H9 (cell line): Measurements from ENCODE around the gene FHIT. TPM values are rescaled to one million over a fixed set of nuclear protein-coding genes. Genes with fewer than 3 reads are reported as not detected.

Source experiments
- DNase-seq: peaks from one replicate; pipeline ENCODE4 v3.0.0-alpha.2; 2017
- H2AFZ ChIP-seq: one replicate; pipeline ENCODE4 v1.6.1; 2013; ENCODE audit warnings: mild to moderate bottlenecking, low read length, control low read depth, moderate library complexity
- H2AK5ac ChIP-seq: 2 replicates; pipeline ENCODE4 v1.6.1; 2013; ENCODE audit warnings: low read length, control low read depth, mixed read lengths; ENCODE audit not compliant: insufficient read length
- H2BK120ac ChIP-seq: one replicate; pipeline ENCODE4 v1.6.1; 2013; ENCODE audit warnings: low read depth, mild to moderate bottlenecking, low read length, control low read depth, inconsistent platforms; ENCODE audit not compliant: poor library complexity, severe bottlenecking
- H2BK12ac ChIP-seq: 2 replicates; pipeline ENCODE4 v1.6.1; 2013; ENCODE audit warnings: low read length, control low read depth, mixed read lengths, low read depth; ENCODE audit not compliant: insufficient read length
- H2BK15ac ChIP-seq: 2 replicates; pipeline ENCODE4 v1.6.1; 2013; ENCODE audit warnings: low read depth, low read length, control low read depth
- H2BK20ac ChIP-seq: one replicate; pipeline ENCODE4 v1.6.1; 2013; ENCODE audit warnings: low read depth, mild to moderate bottlenecking, low read length, control low read depth, inconsistent platforms; ENCODE audit not compliant: poor library complexity, severe bottlenecking
- H2BK5ac ChIP-seq: 2 replicates; pipeline ENCODE4 v1.6.1; 2013; ENCODE audit warnings: low read length, control low read depth, mixed read lengths; ENCODE audit not compliant: insufficient read length
- H3K14ac ChIP-seq: 2 replicates; pipeline ENCODE4 v1.6.1; 2013; ENCODE audit warnings: low read length, control low read depth; ENCODE audit not compliant: insufficient read depth
- H3K18ac ChIP-seq: 2 replicates; pipeline ENCODE4 v1.6.1; 2013; ENCODE audit warnings: low read depth, mild to moderate bottlenecking, mixed read lengths, low read length, control low read depth; ENCODE audit not compliant: insufficient read length
- H3K23ac ChIP-seq: 2 replicates; pipeline ENCODE4 v1.6.1; 2013; ENCODE audit warnings: low read length, control low read depth, mixed read lengths, low read depth; ENCODE audit not compliant: insufficient read length
- H3K23me2 ChIP-seq: 2 replicates; pipeline ENCODE4 v1.6.1; 2013; ENCODE audit warnings: low read depth, mild to moderate bottlenecking, mixed read lengths, low read length, control low read depth; ENCODE audit not compliant: insufficient read length, poor library complexity, severe bottlenecking
- H3K27ac ChIP-seq: 2 replicates; pipeline ENCODE4 v1.5.1; 2013; ENCODE audit warnings: low read length, control low read depth, mixed read lengths, low read depth; ENCODE audit not compliant: insufficient read length
- H3K27me3 ChIP-seq: 2 replicates; pipeline ENCODE4 v1.6.1; 2013; ENCODE audit warnings: low read length, control low read depth, inconsistent platforms; ENCODE audit not compliant: insufficient read depth
- H3K4ac ChIP-seq: 2 replicates; pipeline ENCODE4 v1.6.1; 2013; ENCODE audit warnings: low read depth, mild to moderate bottlenecking, control low read depth, inconsistent platforms, low read length, moderate library complexity
- H3K4me1 ChIP-seq: 2 replicates; pipeline ENCODE4 v1.6.1; 2013; ENCODE audit warnings: low read length, control low read depth, inconsistent platforms; ENCODE audit not compliant: insufficient read depth
- H3K4me2 ChIP-seq: 2 replicates; pipeline ENCODE4 v1.6.1; 2013; ENCODE audit warnings: low read length, control low read depth, mixed read lengths; ENCODE audit not compliant: insufficient read length, insufficient read depth
- H3K56ac ChIP-seq: 2 replicates; pipeline ENCODE4 v1.6.1; 2013; ENCODE audit warnings: low read depth, mild to moderate bottlenecking, mixed read lengths, low read length, control low read depth; ENCODE audit not compliant: insufficient read length
- H3K79me1 ChIP-seq: 2 replicates; pipeline ENCODE4 v1.6.1; 2013; ENCODE audit warnings: low read depth, mild to moderate bottlenecking, moderate library complexity, low read length, control low read depth, inconsistent platforms; ENCODE audit not compliant: insufficient read depth, poor library complexity, severe bottlenecking
- H3K79me2 ChIP-seq: 2 replicates; pipeline ENCODE4 v1.6.1; 2013; ENCODE audit warnings: low read length, control low read depth, inconsistent platforms; ENCODE audit not compliant: insufficient read depth
- H3K9ac ChIP-seq: 2 replicates; pipeline ENCODE4 v1.6.1; 2013; ENCODE audit warnings: low read length, control low read depth, mixed read lengths; ENCODE audit not compliant: insufficient read length; ENCODE audit errors: extremely low read depth
- H3K9me3 ChIP-seq: one replicate; pipeline ENCODE4 v1.6.1; 2013; ENCODE audit warnings: low read depth, low read length, inconsistent platforms; ENCODE audit not compliant: control insufficient read depth
- H3T11ph ChIP-seq: one replicate; pipeline ENCODE4 v1.6.1; 2013; ENCODE audit warnings: mild to moderate bottlenecking, low read length, control low read depth, inconsistent platforms
- H4K20me1 ChIP-seq: one replicate; pipeline ENCODE4 v1.6.1; 2013; ENCODE audit not compliant: control insufficient read depth, insufficient read length, insufficient read depth
- H4K5ac ChIP-seq: 2 replicates; pipeline ENCODE4 v1.6.1; 2013; ENCODE audit warnings: low read depth, mild to moderate bottlenecking, mixed read lengths, low read length, control low read depth; ENCODE audit not compliant: insufficient read length
- H4K8ac ChIP-seq: replicated peaks from 2 replicates; pipeline ENCODE4 v1.6.1; 2013; ENCODE audit warnings: low read length, control low read depth, mixed read lengths, low read depth; ENCODE audit not compliant: insufficient read length
- H4K91ac ChIP-seq: 2 replicates; pipeline ENCODE4 v1.6.1; 2013; ENCODE audit warnings: low read depth, mild to moderate bottlenecking, moderate library complexity, mixed read lengths, low read length, control low read depth; ENCODE audit not compliant: insufficient read length
- H3K27ac Mint-ChIP-seq, 3 experiments: 2 replicates in 2 of 3; 3 replicates in 1 of 3; pipeline ENCODE4 v1.8.0; 2020 to 2021; ENCODE audit warnings: mixed read lengths in 3 of 3, mild to moderate bottlenecking in 1 of 3, moderate library complexity in 1 of 3
- H3K27me3 Mint-ChIP-seq: 2 replicates; pipeline ENCODE4 v1.8.0; 2021; ENCODE audit warnings: low read depth, mild to moderate bottlenecking, moderate library complexity, mixed read lengths
- H3K36me3 Mint-ChIP-seq, 3 experiments: 2 replicates in 2 of 3; 3 replicates in 1 of 3; pipeline ENCODE4 v1.8.0; 2020 to 2021; ENCODE audit warnings: low read depth in 3 of 3, mixed read lengths in 3 of 3; ENCODE audit not compliant: insufficient read depth in 1 of 3
- H3K4me1 Mint-ChIP-seq, 2 experiments: 2 replicates each; pipeline ENCODE4 v1.8.0; 2020; ENCODE audit warnings: mixed read lengths in 2 of 2
- H3K4me3 Mint-ChIP-seq, 2 experiments: 2 replicates in 1 of 2; 3 replicates in 1 of 2; pipeline ENCODE4 v1.8.0; 2020 to 2021; ENCODE audit warnings: mild to moderate bottlenecking in 2 of 2, mixed read lengths in 2 of 2, moderate library complexity in 1 of 2
- H3K9me3 Mint-ChIP-seq, 2 experiments: 2 replicates in 1 of 2; 3 replicates in 1 of 2; pipeline ENCODE4 v1.8.0; 2020; ENCODE audit warnings: mild to moderate bottlenecking in 2 of 2, mixed read lengths in 2 of 2, moderate library complexity in 1 of 2
- WGBS: extraction: QIAGEN DNeasy Blood & Tissue Kit; methylation state at CpG from one replicate; pipeline ENCODE4 v1.1.7; 2013; ENCODE audit warnings: missing lambda C conversion rate, low lambda C conversion rate, mixed read lengths; ENCODE audit not compliant: insufficient read length; ENCODE audit errors: extremely low coverage; 5-methylcytosine and 5-hydroxymethylcytosine counted together
- total RNA-seq: library from RNA; stranded (reverse); gene quantifications from 2 replicates; pipeline ENCODE4 v1.2.1, GENCODE V29; 2021
- TF ChIP-seq, protein P1 (sequence below): fragments of 200-600 bp; sonication (generic); conservative IDR thresholded peaks from 3 replicates; pipeline ENCODE4 v1.8.0; 2021; ENCODE audit warnings: antibody characterized with exemption, mild to moderate bottlenecking

The FHIT gene
- total RNA-seq, 1 experiment from 2014 or later, result 3.0 TPM

DNA sequence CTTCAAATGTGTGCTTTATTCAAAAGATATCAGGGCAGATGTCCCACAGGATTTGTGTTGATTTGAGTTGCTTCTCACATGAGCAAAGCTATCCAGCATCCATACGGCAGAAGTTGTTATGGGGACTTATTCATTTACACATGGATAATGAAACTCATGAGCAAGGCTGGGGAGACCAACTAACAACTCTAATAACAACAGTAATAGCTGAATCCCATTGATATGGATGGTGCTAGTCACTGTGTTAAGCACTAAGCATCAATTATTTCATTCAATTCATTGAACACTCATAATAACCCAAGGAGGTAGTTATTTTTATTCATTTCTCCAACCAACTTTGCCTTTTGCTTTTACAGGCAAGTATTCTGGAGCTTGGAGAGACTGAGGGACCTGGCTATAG, 1107.2 kb downstream of the FHIT start:
- Mint-ChIP-seq H3K27ac (no peak overlapping the region), H3K27me3 (no peaks in the 10 kb centered on the region), H3K4me1 (peaks cover 21 to 23% of the 10 kb centered on the region in 2 experiments), H3K4me3 (no peak overlapping the region), H3K36me3 (no peaks in the 10 kb centered on the region), H3K9me3 (no peaks in the 10 kb centered on the region)
- no peaks in the 10 kb centered on the region for H3K23me2 ChIP-seq
- no peak overlapping the region for H3K56ac ChIP-seq
- no CpG with 5 or more reads among the region's 1 CpG for WGBS
- H2BK12ac ChIP-seq, result no peak overlapping the region
- no peak overlapping the region for H2BK120ac ChIP-seq
- H3K27me3 ChIP-seq, result no peaks in the 10 kb centered on the region
- H4K91ac ChIP-seq, result no peak overlapping the region
- H3K14ac ChIP-seq, result no peak overlapping the region
- TF ChIP-seq, protein P1, sequence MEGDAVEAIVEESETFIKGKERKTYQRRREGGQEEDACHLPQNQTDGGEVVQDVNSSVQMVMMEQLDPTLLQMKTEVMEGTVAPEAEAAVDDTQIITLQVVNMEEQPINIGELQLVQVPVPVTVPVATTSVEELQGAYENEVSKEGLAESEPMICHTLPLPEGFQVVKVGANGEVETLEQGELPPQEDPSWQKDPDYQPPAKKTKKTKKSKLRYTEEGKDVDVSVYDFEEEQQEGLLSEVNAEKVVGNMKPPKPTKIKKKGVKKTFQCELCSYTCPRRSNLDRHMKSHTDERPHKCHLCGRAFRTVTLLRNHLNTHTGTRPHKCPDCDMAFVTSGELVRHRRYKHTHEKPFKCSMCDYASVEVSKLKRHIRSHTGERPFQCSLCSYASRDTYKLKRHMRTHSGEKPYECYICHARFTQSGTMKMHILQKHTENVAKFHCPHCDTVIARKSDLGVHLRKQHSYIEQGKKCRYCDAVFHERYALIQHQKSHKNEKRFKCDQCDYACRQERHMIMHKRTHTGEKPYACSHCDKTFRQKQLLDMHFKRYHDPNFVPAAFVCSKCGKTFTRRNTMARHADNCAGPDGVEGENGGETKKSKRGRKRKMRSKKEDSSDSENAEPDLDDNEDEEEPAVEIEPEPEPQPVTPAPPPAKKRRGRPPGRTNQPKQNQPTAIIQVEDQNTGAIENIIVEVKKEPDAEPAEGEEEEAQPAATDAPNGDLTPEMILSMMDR, result no peak
- no peak overlapping the region for H3K18ac ChIP-seq
- no peak overlapping the region for H2BK5ac ChIP-seq
- no peak for DNase-seq
- H3K79me1 ChIP-seq, result no peaks in the 10 kb centered on the region
- H3K9me3 ChIP-seq, result no peaks in the 10 kb centered on the region
- H4K8ac ChIP-seq, result no peak overlapping the region
- H3K79me2 ChIP-seq, result no peaks in the 10 kb centered on the region
- no peak overlapping the region for H2BK15ac ChIP-seq
- no peak overlapping the region for H3K4ac ChIP-seq
- no peak overlapping the region for H2AFZ ChIP-seq
- no peak overlapping the region for H3K4me2 ChIP-seq
- H3K9ac ChIP-seq, result no peak overlapping the region
- H2BK20ac ChIP-seq, result no peak overlapping the region
- H2AK5ac ChIP-seq, result no peak overlapping the region
- H3K23ac ChIP-seq, result no peak overlapping the region
- peaks cover 7% of the 10 kb centered on the region; the same call in 1 of the 2 replicates for H3K4me1 ChIP-seq
- no peak overlapping the region for H3K27ac ChIP-seq
- H3T11ph ChIP-seq, result no peak overlapping the region
- no peaks in the 10 kb centered on the region for H4K20me1 ChIP-seq
- no peak overlapping the region for H4K5ac ChIP-seq
